ENCODE data around the gene VPS36.
"Not testable (repeated sequence)": the region's sequence is repeated elsewhere in the genome, so short reads cannot be mapped to it uniquely, and the experiment has no call there.

The VPS36 gene

GRCh38 chr13:52393572-52394357 lies 56.7 kb downstream of the VPS36 start:
- H3K9ac ChIP-seq (ENCODE audit: low read length in 5 of 5): no peak overlapping the region
- H3K36me3 ChIP-seq (ENCODE audit: control insufficient read depth in 5 of 5, insufficient read depth in 5 of 5, low read length in 5 of 5): peaks cover 0 to 24% (median 16%) of the 10 kb centered on the region in 5 donors
- H3K9me3 ChIP-seq (ENCODE audit: control insufficient read depth in 5 of 5, low read length in 5 of 5): no peaks in the 10 kb centered on the region
- H3K27me3 ChIP-seq (ENCODE audit: control insufficient read depth in 5 of 5, insufficient read depth in 4 of 5, low read length in 5 of 5): no peaks in the 10 kb centered on the region
- H3K27ac ChIP-seq (ENCODE audit: low read depth, low read length): no peak overlapping the region
- H3K4me3 ChIP-seq (ENCODE audit: low read depth in 1 of 5, low read length in 5 of 5): no peak overlapping the region
- H3K4me1 ChIP-seq (ENCODE audit: control insufficient read depth in 5 of 5, insufficient read depth in 5 of 5, low read length in 5 of 5): peaks cover 0 to 45% (median 6%) of the 10 kb centered on the region in 5 donors

- H3K27ac ChIP-seq (ENCODE audit: low read depth, low read length): no peak overlapping the region
- H3K4me3 ChIP-seq (ENCODE audit: low read depth in 1 of 5, low read length in 5 of 5): no peak overlapping the region
- no peak overlapping the region for H3K9ac ChIP-seq (ENCODE audit: low read length in 5 of 5)
- peaks cover 0 to 15% (median 0%) of the 10 kb centered on the region in 5 donors for H3K4me1 ChIP-seq (ENCODE audit: control insufficient read depth in 5 of 5, insufficient read depth in 5 of 5, low read length in 5 of 5)
- no peaks in the 10 kb centered on the region for H3K27me3 ChIP-seq (ENCODE audit: control insufficient read depth in 5 of 5, insufficient read depth in 4 of 5, low read length in 5 of 5)
- no peaks in the 10 kb centered on the region for H3K9me3 ChIP-seq (ENCODE audit: control insufficient read depth in 5 of 5, low read length in 5 of 5)
- H3K36me3 ChIP-seq (ENCODE audit: control insufficient read depth in 5 of 5, insufficient read depth in 5 of 5, low read length in 5 of 5): peaks cover 0 to 15% (median 4%) of the 10 kb centered on the region in 5 donors
These were observed 62.7 kb downstream of the VPS36 start for GRCh38 chr13:52387721-52388120.

GRCh38 chr13:52385870-52386269 lies 64.6 kb downstream of the VPS36 start:
- Histone ChIP-seq H3K27ac (ENCODE audit: low read depth, low read length) (no peak overlapping the region), H3K4me3 (ENCODE audit: low read depth in 1 of 5, low read length in 5 of 5) (no peak overlapping the region), H3K36me3 (ENCODE audit: control insufficient read depth in 5 of 5, insufficient read depth in 5 of 5, low read length in 5 of 5) (peaks cover 0 to 13% (median 4%) of the 10 kb centered on the region in 5 donors), H3K4me1 (ENCODE audit: control insufficient read depth in 5 of 5, insufficient read depth in 5 of 5, low read length in 5 of 5) (peaks cover 0 to 12% (median 0%) of the 10 kb centered on the region in 5 donors), H3K9me3 (ENCODE audit: control insufficient read depth in 5 of 5, low read length in 5 of 5) (no peaks in the 10 kb centered on the region), H3K27me3 (ENCODE audit: control insufficient read depth in 5 of 5, insufficient read depth in 4 of 5, low read length in 5 of 5) (no peaks in the 10 kb centered on the region), H3K9ac (ENCODE audit: low read length in 5 of 5) (no peak overlapping the region)

GRCh38 chr13:52383366-52383765 lies 67.1 kb downstream of the VPS36 start:
- peaks cover 0 to 7% (median 0%) of the 10 kb centered on the region in 5 donors for H3K4me1 ChIP-seq (ENCODE audit: control insufficient read depth in 5 of 5, insufficient read depth in 5 of 5, low read length in 5 of 5)
- no peaks in the 10 kb centered on the region for H3K27me3 ChIP-seq (ENCODE audit: control insufficient read depth in 5 of 5, insufficient read depth in 4 of 5, low read length in 5 of 5)
- no peak overlapping the region for H3K27ac ChIP-seq (ENCODE audit: low read depth, low read length)
- no peaks in the 10 kb centered on the region for H3K9me3 ChIP-seq (ENCODE audit: control insufficient read depth in 5 of 5, low read length in 5 of 5)
- no peak overlapping the region for H3K4me3 ChIP-seq (ENCODE audit: low read depth in 1 of 5, low read length in 5 of 5)
- H3K36me3 ChIP-seq (ENCODE audit: control insufficient read depth in 5 of 5, insufficient read depth in 5 of 5, low read length in 5 of 5): peaks cover 0 to 21% (median 6%) of the 10 kb centered on the region in 5 donors
- no peak overlapping the region for H3K9ac ChIP-seq (ENCODE audit: low read length in 5 of 5)

- Histone ChIP-seq H3K4me3 (ENCODE audit: low read depth in 1 of 5, low read length in 5 of 5) (no peak overlapping the region), H3K27me3 (ENCODE audit: control insufficient read depth in 5 of 5, insufficient read depth in 4 of 5, low read length in 5 of 5) (no peaks in the 10 kb centered on the region), H3K27ac (ENCODE audit: low read depth, low read length) (no peak overlapping the region), H3K9me3 (ENCODE audit: control insufficient read depth in 5 of 5, low read length in 5 of 5) (no peaks in the 10 kb centered on the region), H3K4me1 (ENCODE audit: control insufficient read depth in 5 of 5, insufficient read depth in 5 of 5, low read length in 5 of 5) (peaks cover 0 to 6% (median 3%) of the 10 kb centered on the region in 5 donors), H3K9ac (ENCODE audit: low read length in 5 of 5) (no peak overlapping the region), H3K36me3 (ENCODE audit: control insufficient read depth in 5 of 5, insufficient read depth in 5 of 5, low read length in 5 of 5) (peaks cover 0 to 19% (median 13%) of the 10 kb centered on the region in 5 donors)
These were observed 72.1 kb downstream of the VPS36 start for GRCh38 chr13:52378312-52378711.

GRCh38 chr13:52377898-52378297 lies 72.5 kb downstream of the VPS36 start:
- no peaks in the 10 kb centered on the region for H3K27me3 ChIP-seq (ENCODE audit: control insufficient read depth in 5 of 5, insufficient read depth in 4 of 5, low read length in 5 of 5)
- H3K9me3 ChIP-seq (ENCODE audit: control insufficient read depth in 5 of 5, low read length in 5 of 5): no peaks in the 10 kb centered on the region
- peaks cover 0 to 17% (median 12%) of the 10 kb centered on the region in 5 donors for H3K36me3 ChIP-seq (ENCODE audit: control insufficient read depth in 5 of 5, insufficient read depth in 5 of 5, low read length in 5 of 5)
- H3K27ac ChIP-seq (ENCODE audit: low read depth, low read length): no peak overlapping the region
- H3K4me3 ChIP-seq (ENCODE audit: low read depth in 1 of 5, low read length in 5 of 5): no peak overlapping the region
- no peak overlapping the region for H3K9ac ChIP-seq (ENCODE audit: low read length in 5 of 5)
- H3K4me1 ChIP-seq (ENCODE audit: control insufficient read depth in 5 of 5, insufficient read depth in 5 of 5, low read length in 5 of 5): peaks cover 0 to 6% (median 3%) of the 10 kb centered on the region in 5 donors

- H3K9ac ChIP-seq (ENCODE audit: low read length in 5 of 5): no peak overlapping the region
- H3K27ac ChIP-seq (ENCODE audit: low read depth, low read length): no peak overlapping the region
- no peaks in the 10 kb centered on the region for H3K9me3 ChIP-seq (ENCODE audit: control insufficient read depth in 5 of 5, low read length in 5 of 5)
- H3K4me1 ChIP-seq (ENCODE audit: control insufficient read depth in 5 of 5, insufficient read depth in 5 of 5, low read length in 5 of 5): peaks cover 0 to 10% (median 3%) of the 10 kb centered on the region in 5 donors
- no peak overlapping the region for H3K4me3 ChIP-seq (ENCODE audit: low read depth in 1 of 5, low read length in 5 of 5)
- H3K27me3 ChIP-seq (ENCODE audit: control insufficient read depth in 5 of 5, insufficient read depth in 4 of 5, low read length in 5 of 5): no peaks in the 10 kb centered on the region
- H3K36me3 ChIP-seq (ENCODE audit: control insufficient read depth in 5 of 5, insufficient read depth in 5 of 5, low read length in 5 of 5): peaks cover 0 to 16% (median 11%) of the 10 kb centered on the region in 5 donors
These were observed 75.5 kb downstream of the VPS36 start for GRCh38 chr13:52374873-52375411.

- no peaks in the 10 kb centered on the region for H3K27me3 ChIP-seq (ENCODE audit: control insufficient read depth in 5 of 5, insufficient read depth in 4 of 5, low read length in 5 of 5)
- H3K4me3 ChIP-seq (ENCODE audit: low read depth in 1 of 5, low read length in 5 of 5): no peak overlapping the region
- no peak overlapping the region for H3K27ac ChIP-seq (ENCODE audit: low read depth, low read length)
These were observed 76.0 kb downstream of the VPS36 start for GRCh38 chr13:52374389-52374788.

GRCh38 chr13:52373277-52373676 lies 77.2 kb downstream of the VPS36 start:
- not testable (repeated sequence) for H3K36me3 ChIP-seq (ENCODE audit: control insufficient read depth in 5 of 5, insufficient read depth in 5 of 5, low read length in 5 of 5); H3K9me3 ChIP-seq (ENCODE audit: control insufficient read depth in 5 of 5, low read length in 5 of 5); H3K4me3 ChIP-seq (ENCODE audit: low read depth in 1 of 5, low read length in 5 of 5); H3K4me1 ChIP-seq (ENCODE audit: control insufficient read depth in 5 of 5, insufficient read depth in 5 of 5, low read length in 5 of 5); H3K27me3 ChIP-seq (ENCODE audit: control insufficient read depth in 5 of 5, insufficient read depth in 4 of 5, low read length in 5 of 5); H3K9ac ChIP-seq (ENCODE audit: low read length in 5 of 5); H3K27ac ChIP-seq (ENCODE audit: low read depth, low read length)

More at GRCh38 chr13:52374389-52374788, 76.0 kb downstream of the VPS36 start:
- peaks cover 0 to 10% (median 3%) of the 10 kb centered on the region in 5 donors for H3K4me1 ChIP-seq (ENCODE audit: control insufficient read depth in 5 of 5, insufficient read depth in 5 of 5, low read length in 5 of 5)
- H3K9ac ChIP-seq (ENCODE audit: low read length in 5 of 5): no peak overlapping the region
- no peaks in the 10 kb centered on the region for H3K9me3 ChIP-seq (ENCODE audit: control insufficient read depth in 5 of 5, low read length in 5 of 5)
- peaks cover 0 to 14% (median 11%) of the 10 kb centered on the region in 5 donors for H3K36me3 ChIP-seq (ENCODE audit: control insufficient read depth in 5 of 5, insufficient read depth in 5 of 5, low read length in 5 of 5)

GRCh38 chr13:52371736-52372247 lies 78.6 kb downstream of the VPS36 start:
- Histone ChIP-seq H3K4me1 (ENCODE audit: control insufficient read depth in 5 of 5, insufficient read depth in 5 of 5, low read length in 5 of 5) (peaks cover 0 to 10% (median 3%) of the 10 kb centered on the region in 5 donors), H3K36me3 (ENCODE audit: control insufficient read depth in 5 of 5, insufficient read depth in 5 of 5, low read length in 5 of 5) (no peaks in the 10 kb centered on the region), H3K4me3 (ENCODE audit: low read depth in 1 of 5, low read length in 5 of 5) (no peak overlapping the region), H3K9me3 (ENCODE audit: control insufficient read depth in 5 of 5, low read length in 5 of 5) (no peaks in the 10 kb centered on the region), H3K9ac (ENCODE audit: low read length in 5 of 5) (no peak overlapping the region), H3K27me3 (ENCODE audit: control insufficient read depth in 5 of 5, insufficient read depth in 4 of 5, low read length in 5 of 5) (no peaks in the 10 kb centered on the region), H3K27ac (ENCODE audit: low read depth, low read length) (no peak overlapping the region)
